Astrocyte (in vitro differentiated cells and primary cell): Measurements from ENCODE around the gene TAF4.

Source experiments
- EZH2 ChIP-seq: IDR thresholded peaks from 2 replicates; pipeline ENCODE4 v1.6.1; 2012; ENCODE audit warnings: mild to moderate bottlenecking, low read length, inconsistent platforms; ENCODE audit not compliant: insufficient read depth
- TF ChIP-seq, protein P1 (sequence below): IDR thresholded peaks from 2 replicates; pipeline ENCODE4 v1.5.1; 2011; ENCODE audit warnings: low read depth, mild to moderate bottlenecking, inconsistent platforms, low read length, moderate library complexity; ENCODE audit not compliant: insufficient read depth

- TF ChIP-seq, protein P1, sequence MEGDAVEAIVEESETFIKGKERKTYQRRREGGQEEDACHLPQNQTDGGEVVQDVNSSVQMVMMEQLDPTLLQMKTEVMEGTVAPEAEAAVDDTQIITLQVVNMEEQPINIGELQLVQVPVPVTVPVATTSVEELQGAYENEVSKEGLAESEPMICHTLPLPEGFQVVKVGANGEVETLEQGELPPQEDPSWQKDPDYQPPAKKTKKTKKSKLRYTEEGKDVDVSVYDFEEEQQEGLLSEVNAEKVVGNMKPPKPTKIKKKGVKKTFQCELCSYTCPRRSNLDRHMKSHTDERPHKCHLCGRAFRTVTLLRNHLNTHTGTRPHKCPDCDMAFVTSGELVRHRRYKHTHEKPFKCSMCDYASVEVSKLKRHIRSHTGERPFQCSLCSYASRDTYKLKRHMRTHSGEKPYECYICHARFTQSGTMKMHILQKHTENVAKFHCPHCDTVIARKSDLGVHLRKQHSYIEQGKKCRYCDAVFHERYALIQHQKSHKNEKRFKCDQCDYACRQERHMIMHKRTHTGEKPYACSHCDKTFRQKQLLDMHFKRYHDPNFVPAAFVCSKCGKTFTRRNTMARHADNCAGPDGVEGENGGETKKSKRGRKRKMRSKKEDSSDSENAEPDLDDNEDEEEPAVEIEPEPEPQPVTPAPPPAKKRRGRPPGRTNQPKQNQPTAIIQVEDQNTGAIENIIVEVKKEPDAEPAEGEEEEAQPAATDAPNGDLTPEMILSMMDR = no peak
- no peak for TF ChIP-seq EZH2
These were observed 99.0 kb downstream of the TAF4 start for GRCh38 chr20:61966492-61967244.
